Mesothelial cell of epicardium (in vitro differentiated cells): Measurements from ENCODE around the gene CD200R1. TPM values are rescaled to one million over a fixed set of nuclear protein-coding genes. Genes with fewer than 3 reads are reported as not detected.

Experiments used
- total RNA-seq: library from RNA; stranded (reverse); gene quantifications from 3 replicates; pipeline ENCODE4 v1.2.1, GENCODE V29; 2021

Gene CD200R1
- total RNA-seq, 1 donor from 2014 or later = 1.3 TPM

Other genes starting within 250 kb of the CD200R1 start
- not detected in 3 replicates for gene CD200R1L, start 128.2 kb downstream of the CD200R1 start, total RNA-seq
- gene GTPBP8, start 15.9 kb upstream of the CD200R1 start, total RNA-seq = 24.8 to 29.6 TPM (median 29.1 TPM) in 3 replicates
- gene BOC, start 236.5 kb upstream of the CD200R1 start, total RNA-seq = 76.1 to 85.3 TPM (median 79.3 TPM) in 3 replicates